ENCODE results near the gene EIF3L.

The EIF3L gene

GRCh38 chr22:37850801-37851200, 1.6 kb downstream of the EIF3L start:
- peaks cover 0 to 20% (median 16%) of the 10 kb centered on the region in 4 experiments for H3K4me1 ChIP-seq (ENCODE audit: control extremely low read depth in 1 of 4, control insufficient read depth in 4 of 4, insufficient read depth in 4 of 4, low read length in 3 of 4)
- no CpG with 5 or more reads among the region's 4 CpGs for WGBS (ENCODE audit: insufficient coverage)
- no peak for DNase-seq
- no peaks in the 10 kb centered on the region for H3K27me3 ChIP-seq (replicated peaks in 2 of 5; ENCODE audit: control insufficient read depth in 4 of 5, insufficient read depth in 5 of 5, low read length in 4 of 5)
- H3K36me3 ChIP-seq (ENCODE audit: control insufficient read depth in 4 of 4, insufficient read depth in 4 of 4, low read length in 3 of 4) = peaks cover 17 to 53% (median 34%) of the 10 kb centered on the region in 4 experiments
- no peak overlapping the region for H3K4me3 ChIP-seq (ENCODE audit: control insufficient read depth in 1 of 7, extremely low read depth in 1 of 7, insufficient read depth in 4 of 7, low read depth in 2 of 7, low read length in 6 of 7)
- ChIA-PET POLR2A (no interaction called here), CTCF (interaction anchor here (1.1 to 5.4 kb wide), 2 partner anchors 12 to 14 kb away, joined by 3 to 26 read pairs; no protein-coding TSS in a partner anchor)
- no peaks in the 10 kb centered on the region for H3K9me3 ChIP-seq (ENCODE audit: control extremely low read depth in 1 of 5, control insufficient read depth in 4 of 5, insufficient read depth in 2 of 5, low read depth in 1 of 5, low read length in 4 of 5)
- H3K27ac ChIP-seq (ENCODE audit: insufficient read depth in 1 of 2, low read depth in 1 of 2, low read length in 2 of 2, poor library complexity in 1 of 2, severe bottlenecking in 2 of 2) = peak overlapping the region in 1 of 2 experiments; percentile 94

GRCh38 chr22:37852418-37852817, 3.2 kb downstream of the EIF3L start:
- Histone ChIP-seq H3K4me3 (ENCODE audit: control insufficient read depth in 1 of 7, extremely low read depth in 1 of 7, insufficient read depth in 4 of 7, low read depth in 2 of 7, low read length in 6 of 7) (no peak overlapping the region), H3K9me3 (ENCODE audit: control extremely low read depth in 1 of 5, control insufficient read depth in 4 of 5, insufficient read depth in 2 of 5, low read depth in 1 of 5, low read length in 4 of 5) (no peaks in the 10 kb centered on the region), H3K36me3 (ENCODE audit: control insufficient read depth in 4 of 4, insufficient read depth in 4 of 4, low read length in 3 of 4) (peaks cover 18 to 62% (median 39%) of the 10 kb centered on the region in 4 experiments), H3K4me1 (ENCODE audit: control extremely low read depth in 1 of 4, control insufficient read depth in 4 of 4, insufficient read depth in 4 of 4, low read length in 3 of 4) (peaks cover 0 to 20% (median 16%) of the 10 kb centered on the region in 4 experiments), H3K27ac (ENCODE audit: insufficient read depth in 1 of 2, low read depth in 1 of 2, low read length in 2 of 2, poor library complexity in 1 of 2, severe bottlenecking in 2 of 2) (no peak overlapping the region), H3K27me3 (replicated peaks in 2 of 5; ENCODE audit: control insufficient read depth in 4 of 5, insufficient read depth in 5 of 5, low read length in 4 of 5) (no peaks in the 10 kb centered on the region)
- ChIA-PET POLR2A (no interaction called here), CTCF (interaction anchor here (3.2 to 5.4 kb wide), 2 partner anchors 10 to 35 kb away, joined by 15 to 26 read pairs; no protein-coding TSS in a partner anchor)
- 96% methylated on average over 4 of the region's 5 CpGs for WGBS (ENCODE audit: insufficient coverage)
- no peak for DNase-seq

- peaks cover 22 to 81% (median 49%) of the 10 kb centered on the region in 4 experiments for H3K36me3 ChIP-seq (ENCODE audit: control insufficient read depth in 4 of 4, insufficient read depth in 4 of 4, low read length in 3 of 4)
- CTCF ChIA-PET = interaction anchor here (1.3 to 2.3 kb wide), 5 partner anchors 8 to 46 kb away, joined by 3 to 17 read pairs (median 4); no protein-coding TSS in a partner anchor
- POLR2A ChIA-PET = no interaction called here
- peaks cover 0 to 9% (median 6%) of the 10 kb centered on the region in 4 experiments for H3K4me1 ChIP-seq (ENCODE audit: control extremely low read depth in 1 of 4, control insufficient read depth in 4 of 4, insufficient read depth in 4 of 4, low read length in 3 of 4)
- H3K9me3 ChIP-seq (ENCODE audit: control extremely low read depth in 1 of 5, control insufficient read depth in 4 of 5, insufficient read depth in 2 of 5, low read depth in 1 of 5, low read length in 4 of 5) = no peaks in the 10 kb centered on the region
- H3K27me3 ChIP-seq (replicated peaks in 2 of 5; ENCODE audit: control insufficient read depth in 4 of 5, insufficient read depth in 5 of 5, low read length in 4 of 5) = no peaks in the 10 kb centered on the region
- 93% methylated on average over 2 of the region's 2 CpGs for WGBS (ENCODE audit: insufficient coverage)
- H3K4me3 ChIP-seq (ENCODE audit: control insufficient read depth in 1 of 7, extremely low read depth in 1 of 7, insufficient read depth in 4 of 7, low read depth in 2 of 7, low read length in 6 of 7) = no peak overlapping the region
- peak overlapping the region in 1 of 2 experiments; percentile 14 for H3K27ac ChIP-seq (ENCODE audit: insufficient read depth in 1 of 2, low read depth in 1 of 2, low read length in 2 of 2, poor library complexity in 1 of 2, severe bottlenecking in 2 of 2)
- no peak for DNase-seq
Measured at GRCh38 chr22:37854946-37855345, 5.7 kb downstream of the EIF3L start.

GRCh38 chr22:37855462-37855861, 6.2 kb downstream of the EIF3L start:
- POLR2A ChIA-PET = no interaction called here
- Histone ChIP-seq H3K27ac (ENCODE audit: insufficient read depth in 1 of 2, low read depth in 1 of 2, low read length in 2 of 2, poor library complexity in 1 of 2, severe bottlenecking in 2 of 2) (peak overlapping the region in 1 of 2 experiments; percentile 14), H3K36me3 (ENCODE audit: control insufficient read depth in 4 of 4, insufficient read depth in 4 of 4, low read length in 3 of 4) (peaks cover 22 to 83% (median 51%) of the 10 kb centered on the region in 4 experiments), H3K4me1 (ENCODE audit: control extremely low read depth in 1 of 4, control insufficient read depth in 4 of 4, insufficient read depth in 4 of 4, low read length in 3 of 4) (peaks cover 0 to 4% (median under 1%) of the 10 kb centered on the region in 4 experiments), H3K27me3 (replicated peaks in 2 of 5; ENCODE audit: control insufficient read depth in 4 of 5, insufficient read depth in 5 of 5, low read length in 4 of 5) (no peaks in the 10 kb centered on the region), H3K4me3 (ENCODE audit: control insufficient read depth in 1 of 7, extremely low read depth in 1 of 7, insufficient read depth in 4 of 7, low read depth in 2 of 7, low read length in 6 of 7) (no peak overlapping the region), H3K9me3 (ENCODE audit: control extremely low read depth in 1 of 5, control insufficient read depth in 4 of 5, insufficient read depth in 2 of 5, low read depth in 1 of 5, low read length in 4 of 5) (no peaks in the 10 kb centered on the region)
- WGBS (ENCODE audit: insufficient coverage) = 100% methylated on average over 1 of the region's 2 CpGs
- DNase-seq = no peak
- CTCF ChIA-PET = interaction anchor here (1.1 to 2.3 kb wide), 6 partner anchors 8 to 47 kb away, joined by 3 to 17 read pairs (median 4); no protein-coding TSS in a partner anchor

- H3K27me3 ChIP-seq (replicated peaks in 2 of 5; ENCODE audit: control insufficient read depth in 4 of 5, insufficient read depth in 5 of 5, low read length in 4 of 5) = no peaks in the 10 kb centered on the region
- ChIA-PET CTCF (interaction anchor here (0.6 to 9.5 kb wide), 6 partner anchors 10 to 45 kb away, joined by 3 to 142 read pairs (median 16); partner anchors contain the start of genes ANKRD54, EIF3L, GALR3 and MICALL1), POLR2A (no interaction called here)
- peaks cover 13 to 81% (median 60%) of the 10 kb centered on the region in 4 experiments for H3K36me3 ChIP-seq (ENCODE audit: control insufficient read depth in 4 of 4, insufficient read depth in 4 of 4, low read length in 3 of 4)
- H3K4me3 ChIP-seq (ENCODE audit: control insufficient read depth in 1 of 7, extremely low read depth in 1 of 7, insufficient read depth in 4 of 7, low read depth in 2 of 7, low read length in 6 of 7) = no peak overlapping the region
- 100% methylated on average over 2 of the region's 7 CpGs for WGBS (ENCODE audit: insufficient coverage)
- no peak for DNase-seq
- H3K27ac ChIP-seq (ENCODE audit: insufficient read depth in 1 of 2, low read depth in 1 of 2, low read length in 2 of 2, poor library complexity in 1 of 2, severe bottlenecking in 2 of 2) = peak overlapping the region in 1 of 2 experiments; percentile 14
- no peaks in the 10 kb centered on the region for H3K9me3 ChIP-seq (ENCODE audit: control extremely low read depth in 1 of 5, control insufficient read depth in 4 of 5, insufficient read depth in 2 of 5, low read depth in 1 of 5, low read length in 4 of 5)
- H3K4me1 ChIP-seq (ENCODE audit: control extremely low read depth in 1 of 4, control insufficient read depth in 4 of 4, insufficient read depth in 4 of 4, low read length in 3 of 4) = no peaks in the 10 kb centered on the region
Measured at GRCh38 chr22:37860796-37861421, 11.7 kb downstream of the EIF3L start.

GRCh38 chr22:37862570-37863325, 13.5 kb downstream of the EIF3L start:
- no peaks in the 10 kb centered on the region for H3K27me3 ChIP-seq (replicated peaks in 2 of 5; ENCODE audit: control insufficient read depth in 4 of 5, insufficient read depth in 5 of 5, low read length in 4 of 5)
- DNase-seq = no peak
- no peaks in the 10 kb centered on the region for H3K4me1 ChIP-seq (ENCODE audit: control extremely low read depth in 1 of 4, control insufficient read depth in 4 of 4, insufficient read depth in 4 of 4, low read length in 3 of 4)
- no peak overlapping the region for H3K27ac ChIP-seq (ENCODE audit: insufficient read depth in 1 of 2, low read depth in 1 of 2, low read length in 2 of 2, poor library complexity in 1 of 2, severe bottlenecking in 2 of 2)
- 95% methylated on average over 5 of the region's 7 CpGs for WGBS (ENCODE audit: insufficient coverage)
- peaks cover 14 to 81% (median 63%) of the 10 kb centered on the region in 4 experiments for H3K36me3 ChIP-seq (ENCODE audit: control insufficient read depth in 4 of 4, insufficient read depth in 4 of 4, low read length in 3 of 4)
- H3K9me3 ChIP-seq (ENCODE audit: control extremely low read depth in 1 of 5, control insufficient read depth in 4 of 5, insufficient read depth in 2 of 5, low read depth in 1 of 5, low read length in 4 of 5) = no peaks in the 10 kb centered on the region
- POLR2A ChIA-PET = interaction anchor here (0.6 to 1.3 kb wide), 2 partner anchors 22 to 44 kb away, joined by 3 to 5 read pairs; no protein-coding TSS in a partner anchor
- H3K4me3 ChIP-seq (ENCODE audit: control insufficient read depth in 1 of 7, extremely low read depth in 1 of 7, insufficient read depth in 4 of 7, low read depth in 2 of 7, low read length in 6 of 7) = no peak overlapping the region
- CTCF ChIA-PET = interaction anchor here (0.6 to 9.5 kb wide), 23 partner anchors 8 to 103 kb away, joined by 3 to 142 read pairs (median 5); partner anchors contain the start of genes ANKRD54, EIF3L and GALR3
